ENCODE results near the gene MYT1.

DNA sequence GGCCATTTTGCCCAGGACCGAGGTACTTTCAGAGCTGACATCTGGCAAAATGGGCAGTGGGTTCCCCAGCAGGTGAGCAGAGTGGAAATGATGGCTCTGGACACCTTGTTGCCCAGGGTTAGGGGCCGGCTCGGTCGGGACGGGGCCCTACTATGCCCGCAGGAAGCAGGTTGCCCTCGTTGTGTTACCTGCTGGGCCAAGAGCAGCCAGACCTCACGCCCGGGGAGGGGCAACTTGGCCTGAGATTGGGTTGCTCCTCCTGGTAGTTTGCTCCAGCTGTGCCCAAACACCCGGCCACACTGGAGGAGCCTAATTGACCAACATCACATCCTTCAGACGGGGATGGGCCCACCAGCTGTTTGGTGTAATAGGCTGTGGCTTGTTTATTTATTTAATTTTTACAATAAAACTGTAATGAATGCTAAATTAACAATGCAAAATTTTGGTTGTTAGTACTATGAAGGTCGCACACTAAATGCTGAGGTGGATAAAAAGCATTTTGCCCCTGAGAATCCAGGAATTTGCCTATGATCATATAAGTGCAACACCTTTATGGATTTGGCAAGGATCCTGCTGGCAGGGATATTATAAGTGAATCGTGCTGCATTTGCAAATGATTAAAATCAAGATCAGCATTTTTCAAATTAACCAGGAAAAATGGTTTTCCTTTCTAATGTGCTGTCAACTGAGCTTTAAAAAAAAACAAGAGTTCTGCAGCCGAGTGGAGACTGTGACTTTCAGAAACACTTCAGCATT lies 64.7 kb downstream of the MYT1 start:
- no peak for TF ChIP-seq POLR2AphosphoS5 (IDR thresholded peaks at IDR 0.05; ENCODE audit: insufficient read depth in 1 of 2, low read depth in 1 of 2)
- no peak for TF ChIP-seq CTCF (IDR thresholded peaks at IDR 0.05)
